ENCODE results near the gene TUBB4B.
A peak's percentile ranks its signal among the peaks of the same experiment; 100 is the strongest.

TUBB4B gene

DNA sequence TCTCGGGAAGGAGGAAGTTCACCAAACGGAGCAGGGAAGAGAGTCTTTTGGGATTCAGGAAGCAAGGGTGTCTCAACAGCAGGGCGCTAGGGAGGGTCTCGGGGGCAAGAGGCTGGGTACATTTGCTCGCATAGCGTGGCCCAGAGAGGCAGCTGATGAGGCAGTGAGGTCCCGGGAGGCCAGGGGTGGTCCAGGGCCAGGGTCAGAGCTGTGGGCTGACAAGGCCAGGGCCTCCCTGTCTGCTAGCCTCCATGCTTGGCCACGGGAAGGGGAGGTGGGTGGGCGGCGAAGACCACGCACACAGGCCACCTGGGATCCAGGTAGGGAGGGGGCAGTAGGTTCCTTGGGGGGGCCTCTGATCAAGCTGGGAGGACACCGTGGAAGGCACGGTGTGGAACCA lies 29.6 kb upstream of the TUBB4B start:
- no peaks in the 10 kb centered on the region for H3K27me3 ChIP-seq (ENCODE audit: insufficient read depth, poor library complexity, severe bottlenecking)
- peaks cover 10% of the 10 kb centered on the region; the same call in 1 of the 2 replicates for H3K36me3 ChIP-seq (ENCODE audit: low read depth)
- no peaks in the 10 kb centered on the region for H3K9me3 ChIP-seq (ENCODE audit: severe bottlenecking)
- ATAC-seq (ENCODE audit: low read depth) (no peak), DNase-seq (ENCODE audit: low spot score) (no peak)
- peaks cover 2% of the 10 kb centered on the region for H3K4me1 ChIP-seq (ENCODE audit: insufficient read depth, poor library complexity, severe bottlenecking)
- no peak overlapping the region for H3K4me3 ChIP-seq (ENCODE audit: severe bottlenecking)
- TF ChIP-seq, protein P1, sequence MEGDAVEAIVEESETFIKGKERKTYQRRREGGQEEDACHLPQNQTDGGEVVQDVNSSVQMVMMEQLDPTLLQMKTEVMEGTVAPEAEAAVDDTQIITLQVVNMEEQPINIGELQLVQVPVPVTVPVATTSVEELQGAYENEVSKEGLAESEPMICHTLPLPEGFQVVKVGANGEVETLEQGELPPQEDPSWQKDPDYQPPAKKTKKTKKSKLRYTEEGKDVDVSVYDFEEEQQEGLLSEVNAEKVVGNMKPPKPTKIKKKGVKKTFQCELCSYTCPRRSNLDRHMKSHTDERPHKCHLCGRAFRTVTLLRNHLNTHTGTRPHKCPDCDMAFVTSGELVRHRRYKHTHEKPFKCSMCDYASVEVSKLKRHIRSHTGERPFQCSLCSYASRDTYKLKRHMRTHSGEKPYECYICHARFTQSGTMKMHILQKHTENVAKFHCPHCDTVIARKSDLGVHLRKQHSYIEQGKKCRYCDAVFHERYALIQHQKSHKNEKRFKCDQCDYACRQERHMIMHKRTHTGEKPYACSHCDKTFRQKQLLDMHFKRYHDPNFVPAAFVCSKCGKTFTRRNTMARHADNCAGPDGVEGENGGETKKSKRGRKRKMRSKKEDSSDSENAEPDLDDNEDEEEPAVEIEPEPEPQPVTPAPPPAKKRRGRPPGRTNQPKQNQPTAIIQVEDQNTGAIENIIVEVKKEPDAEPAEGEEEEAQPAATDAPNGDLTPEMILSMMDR (IDR thresholded peaks at IDR 0.05; ENCODE audit: poor library complexity, severe bottlenecking): no peak
- no peak overlapping the region for H3K27ac ChIP-seq (ENCODE audit: poor library complexity, severe bottlenecking)

DNA sequence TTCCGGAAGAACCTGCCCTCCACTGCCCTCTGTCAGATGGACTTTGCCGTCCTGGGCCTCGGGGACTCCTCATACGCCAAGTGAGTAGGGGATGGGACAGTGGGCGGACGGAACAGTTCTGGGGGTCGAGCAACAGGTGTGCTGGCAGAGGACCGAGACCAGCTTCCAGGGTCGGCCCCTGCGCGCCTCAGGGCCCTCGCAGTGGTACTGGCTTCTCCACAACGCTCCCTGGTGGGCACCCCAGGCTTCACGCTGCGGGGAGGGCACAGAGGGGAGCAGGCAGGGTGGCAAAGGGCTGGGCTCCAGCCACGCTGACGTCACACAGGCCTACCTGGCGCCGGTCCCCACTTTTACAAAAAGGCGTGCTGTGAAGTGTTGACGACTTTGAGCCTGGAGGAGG lies 28.6 kb upstream of the TUBB4B start:
- TF ChIP-seq, protein P1 (IDR thresholded peaks at IDR 0.05; ENCODE audit: poor library complexity, severe bottlenecking): no peak
- H3K36me3 ChIP-seq (ENCODE audit: low read depth): peaks cover 10% of the 10 kb centered on the region; the same call in 1 of the 2 replicates

DNA sequence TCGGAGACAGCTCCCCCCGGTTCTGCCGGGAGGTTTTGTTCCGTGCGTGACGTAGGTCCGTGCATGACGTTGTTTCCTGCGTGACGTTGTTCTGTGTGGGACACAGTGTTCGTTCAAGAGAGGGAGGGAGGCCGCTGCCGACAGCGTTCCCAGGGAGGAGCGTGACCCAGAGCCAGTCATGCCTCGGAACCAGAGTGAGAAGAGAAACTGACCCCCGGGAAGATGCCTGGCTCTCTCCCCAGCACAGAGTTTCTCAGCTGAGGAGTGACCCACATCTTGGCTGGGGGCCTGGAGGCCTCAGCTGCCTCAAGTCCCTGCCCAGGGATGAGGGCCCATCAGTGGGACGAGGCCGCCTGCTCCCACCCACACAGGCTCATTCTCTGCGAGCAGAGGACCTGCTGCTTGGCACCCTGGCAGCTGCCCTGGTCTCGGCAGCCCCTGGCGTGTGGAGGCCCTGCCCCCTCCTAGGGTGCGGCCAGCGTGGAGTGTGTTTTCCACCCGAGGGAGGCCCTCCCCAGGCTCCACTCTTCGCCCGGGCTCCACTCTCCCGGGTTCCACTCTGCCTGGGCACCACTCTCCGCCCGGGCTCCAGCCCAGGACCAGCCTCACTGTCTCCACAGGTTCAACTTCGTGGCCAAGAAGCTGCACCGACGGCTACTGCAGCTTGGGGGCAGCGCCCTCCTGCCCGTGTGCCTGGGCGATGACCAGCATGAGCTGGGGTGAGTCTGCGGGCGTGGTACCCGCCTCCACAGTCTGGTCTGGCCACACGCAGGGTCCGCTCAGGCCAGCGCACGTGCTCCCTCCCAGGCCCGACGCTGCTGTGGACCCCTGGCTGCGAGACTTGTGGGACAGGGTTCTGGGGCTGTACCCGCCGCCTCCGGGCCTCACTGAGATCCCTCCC lies 27.7 kb upstream of the TUBB4B start:
- Histone ChIP-seq H3K27me3 (ENCODE audit: insufficient read depth, poor library complexity, severe bottlenecking) (no peaks in the 10 kb centered on the region), H3K27ac (ENCODE audit: poor library complexity, severe bottlenecking) (no peak overlapping the region), H3K9me3 (ENCODE audit: severe bottlenecking) (no peaks in the 10 kb centered on the region), H3K36me3 (ENCODE audit: low read depth) (peaks cover 7% of the 10 kb centered on the region; the same call in 1 of the 2 replicates), H3K4me3 (ENCODE audit: severe bottlenecking) (no peak overlapping the region), H3K4me1 (ENCODE audit: insufficient read depth, poor library complexity, severe bottlenecking) (no peaks in the 10 kb centered on the region)
- TF ChIP-seq, protein P1 (IDR thresholded peaks at IDR 0.05; ENCODE audit: poor library complexity, severe bottlenecking): peak; percentile 20
- ATAC-seq (ENCODE audit: low read depth): no peak
- no peak for DNase-seq (ENCODE audit: low spot score)

More for the DNA sequence above, 28.6 kb upstream of the TUBB4B start:
- no peak overlapping the region for H3K4me3 ChIP-seq (ENCODE audit: severe bottlenecking)
- H3K4me1 ChIP-seq (ENCODE audit: insufficient read depth, poor library complexity, severe bottlenecking): no peaks in the 10 kb centered on the region
- no peaks in the 10 kb centered on the region for H3K9me3 ChIP-seq (ENCODE audit: severe bottlenecking)
- no peaks in the 10 kb centered on the region for H3K27me3 ChIP-seq (ENCODE audit: insufficient read depth, poor library complexity, severe bottlenecking)
- no peak for DNase-seq (ENCODE audit: low spot score)
- ATAC-seq (ENCODE audit: low read depth): no peak
- H3K27ac ChIP-seq (ENCODE audit: poor library complexity, severe bottlenecking): no peak overlapping the region

DNA sequence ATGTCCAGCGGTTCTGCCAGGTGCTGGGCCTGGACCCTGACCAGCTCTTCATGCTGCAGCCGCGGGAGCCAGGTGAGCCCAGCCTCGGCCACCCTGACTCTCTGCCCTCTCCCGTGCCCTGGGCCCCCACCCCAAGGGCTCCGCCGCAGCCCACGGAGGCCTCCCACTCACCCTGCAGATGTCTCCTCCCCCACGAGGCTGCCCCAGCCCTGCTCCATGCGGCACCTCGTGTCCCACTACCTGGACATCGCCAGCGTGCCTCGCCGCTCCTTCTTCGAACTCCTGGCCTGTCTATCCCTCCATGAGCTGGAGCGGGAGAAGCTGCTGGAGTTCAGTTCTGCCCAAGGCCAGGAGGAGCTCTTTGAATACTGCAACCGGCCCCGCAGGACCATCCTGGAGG lies 26.5 kb upstream of the TUBB4B start:
- H3K4me3 ChIP-seq (ENCODE audit: severe bottlenecking): no peak overlapping the region
- no peak for ATAC-seq (ENCODE audit: low read depth)
- no peak overlapping the region for H3K27ac ChIP-seq (ENCODE audit: poor library complexity, severe bottlenecking)
- no peaks in the 10 kb centered on the region for H3K9me3 ChIP-seq (ENCODE audit: severe bottlenecking)
- H3K36me3 ChIP-seq (ENCODE audit: low read depth): peaks cover 6% of the 10 kb centered on the region; the same call in 1 of the 2 replicates
- TF ChIP-seq, protein P1 (IDR thresholded peaks at IDR 0.05; ENCODE audit: poor library complexity, severe bottlenecking): no peak
- no peak for DNase-seq (ENCODE audit: low spot score)
- no peaks in the 10 kb centered on the region for H3K27me3 ChIP-seq (ENCODE audit: insufficient read depth, poor library complexity, severe bottlenecking)
- H3K4me1 ChIP-seq (ENCODE audit: insufficient read depth, poor library complexity, severe bottlenecking): peaks cover 5% of the 10 kb centered on the region
